HepG2 (cell line): Measurements from ENCODE around the gene OSBPL2. TPM values are rescaled to one million over a fixed set of nuclear protein-coding genes. Genes with fewer than 3 reads are reported as not detected.
A peak's percentile ranks its signal among the peaks of the same experiment; 100 is the strongest.

ENCODE experiments used
- ATAC-seq: fragments of 200-7000 bp; cut with Tn5 transposase; 3 replicates; pipeline ENCODE4 v1.9.1; 2020; ENCODE audit warnings: mild to moderate bottlenecking, moderate library complexity
- BruUV-seq: library from RNA; stranded (reverse); fragments of 400-500 nt; replicated peaks from 2 replicates; lab custom pipeline; 2021; lab: Mats Ljungman, UMichigan
- CTCF ChIA-PET: fragments of 300-600 bp; formaldehyde crosslinking; extraction: SDS; loops from one replicate; lab custom pipeline; 2021; ENCODE audit warnings: low total read pairs, inconsistent platforms, low intra/inter-chr PET ratio; lab: Yijun Ruan, JAX
- POLR2A ChIA-PET: fragments of 350-600 bp; sonication (Branson Sonifier 250); formaldehyde crosslinking; loops from one replicate; lab custom pipeline; 2020; ENCODE audit warnings: antibody characterized with exemption, inconsistent platforms; lab: Yijun Ruan, JAX
- DNase-seq: peaks from one replicate; pipeline ENCODE4 v3.0.0-alpha.2; 2015; ENCODE audit warnings: low spot score
- FAIRE-seq: peaks from 3 replicates; lab custom pipeline; 2011; peaks lifted over from hg19 to GRCh38; lab: Jason Lieb, UNC
- H2AFZ ChIP-seq: one replicate; pipeline ENCODE4 v1.6.1; 2011; ENCODE audit warnings: low read length, inconsistent platforms
- H3K27ac ChIP-seq: fragments of 300-600 bp; 3 replicates; pipeline ENCODE4 v1.8.0; 2011; ENCODE audit warnings: mixed run types, mild to moderate bottlenecking, mixed read lengths, low read length, inconsistent platforms; ENCODE audit not compliant: insufficient read depth; ENCODE audit errors: extremely low read length
- H3K27me3 ChIP-seq, 2 experiments: fragments of 200-600 bp in 1 of 2; 2 replicates in 1 of 2; 3 replicates in 1 of 2; pipeline versions ENCODE4 v1.6.0 to v1.8.0; 2011; ENCODE audit warnings: low read length in 2 of 2, mild to moderate bottlenecking in 2 of 2, moderate library complexity in 2 of 2, inconsistent platforms in 1 of 2; ENCODE audit not compliant: insufficient read depth in 2 of 2, control insufficient read depth in 1 of 2
- H3K36me3 ChIP-seq, 2 experiments: fragments of 200-600 bp in 1 of 2; replicated peaks in 1 of 2; 2 replicates in 1 of 2; 3 replicates in 1 of 2; pipeline versions ENCODE4 v1.5.1 to v1.8.0; 2011; ENCODE audit warnings: low read length in 2 of 2, inconsistent platforms in 1 of 2; ENCODE audit not compliant: insufficient read depth in 2 of 2, control insufficient read depth in 1 of 2
- H3K4me1 ChIP-seq: 2 replicates; pipeline ENCODE4 v1.5.1; 2012; ENCODE audit warnings: low read length, inconsistent platforms; ENCODE audit not compliant: insufficient read depth
- H3K4me2 ChIP-seq: 2 replicates; pipeline ENCODE4 v1.6.0; 2011; ENCODE audit warnings: low read depth, low read length, inconsistent platforms
- H3K4me3 ChIP-seq, 3 experiments: fragments of 200-600 bp in 1 of 3; sonication (generic), shearing (Covaris generic) in 1 of 3; replicated peaks in 1 of 3; 2 replicates each; pipeline ENCODE4 v1.5.1; 2011 to 2016; ENCODE audit warnings: low read length in 3 of 3, inconsistent platforms in 2 of 3, low read depth in 2 of 3, mild to moderate bottlenecking in 2 of 3, control low read depth in 1 of 3, mixed read lengths in 1 of 3; ENCODE audit not compliant: insufficient read depth in 1 of 3
- H3K79me2 ChIP-seq: one replicate; pipeline ENCODE4 v1.6.1; 2011; ENCODE audit warnings: low read length, inconsistent platforms; ENCODE audit not compliant: insufficient read depth
- H3K9ac ChIP-seq: 2 replicates; pipeline ENCODE4 v1.6.0; 2011; ENCODE audit warnings: mild to moderate bottlenecking, low read depth, low read length, inconsistent platforms; ENCODE audit not compliant: insufficient read depth
- H3K9me3 ChIP-seq: 2 replicates; pipeline ENCODE4 v1.5.1; 2012; ENCODE audit warnings: mild to moderate bottlenecking, low read length
- H4K20me1 ChIP-seq: 2 replicates; pipeline ENCODE4 v1.6.0; 2011; ENCODE audit warnings: inconsistent platforms, mild to moderate bottlenecking, low read length, moderate library complexity; ENCODE audit not compliant: insufficient read depth
- ARHGAP35 ChIP-seq: sonication (generic); formaldehyde crosslinking; IDR thresholded peaks from 2 replicates; pipeline ENCODE4 v1.9.0; 2022; ENCODE audit warnings: mild to moderate bottlenecking, inconsistent platforms, moderate library complexity, missing genetic modification reagents, borderline replicate concordance
- GTF2F1 ChIP-seq: fragments of 150-350 bp; IDR thresholded peaks from 2 replicates; pipeline ENCODE4 v1.6.1; 2014; ENCODE audit warnings: low read length
- HIVEP1 ChIP-seq: sonication (generic); formaldehyde crosslinking; IDR thresholded peaks from 2 replicates; pipeline ENCODE4 v1.4.0; 2020; ENCODE audit warnings: mild to moderate bottlenecking, missing genetic modification reagents
- IKZF5 ChIP-seq: IDR thresholded peaks from 2 replicates; pipeline ENCODE4 v1.6.1; 2018; ENCODE audit warnings: missing genetic modification reagents, mild to moderate bottlenecking, missing compliant biosample characterization
- MAFF ChIP-seq: IDR thresholded peaks from 2 replicates; pipeline ENCODE4 v1.6.1; 2011; ENCODE audit warnings: low read depth, low read length, improper control_type of control experiment
- MYNN ChIP-seq: sonication (generic); formaldehyde crosslinking; IDR thresholded peaks from 2 replicates; pipeline ENCODE4 v1.4.0; 2020; ENCODE audit warnings: mild to moderate bottlenecking, low read depth, missing genetic modification reagents
- NFIB ChIP-seq: sonication (generic); formaldehyde crosslinking; IDR thresholded peaks from 2 replicates; pipeline ENCODE4 v1.9.0; 2021; ENCODE audit warnings: missing genetic modification reagents, mild to moderate bottlenecking, borderline replicate concordance
- RAD21 ChIP-seq: fragments of 450-650 bp; formaldehyde crosslinking; IDR thresholded peaks from 2 replicates; pipeline ENCODE4 v1.5.0; 2020; ENCODE audit warnings: mild to moderate bottlenecking
- RBFOX2 ChIP-seq: fragments of 200-400 bp; formaldehyde crosslinking; IDR thresholded peaks from 2 replicates; pipeline ENCODE4 v1.6.1; 2017; ENCODE audit warnings: low read depth, mild to moderate bottlenecking, low read length
- TBL1XR1 ChIP-seq: fragments of 150-350 bp; IDR thresholded peaks from 2 replicates; pipeline ENCODE4 v1.6.1; 2014; ENCODE audit warnings: borderline replicate concordance, low read length; ENCODE audit not compliant: partially characterized antibody
- ZNF383 ChIP-seq: sonication (generic); formaldehyde crosslinking; IDR thresholded peaks from 2 replicates; pipeline ENCODE4 v1.4.0; 2020; ENCODE audit warnings: missing genetic modification reagents, mild to moderate bottlenecking, borderline replicate concordance
- ZNF598 ChIP-seq: sonication (generic); formaldehyde crosslinking; IDR thresholded peaks from 2 replicates; pipeline ENCODE4 v1.5.1; 2020; ENCODE audit warnings: mild to moderate bottlenecking, missing genetic modification reagents, borderline replicate concordance
- ZNF788 ChIP-seq: sonication (generic); formaldehyde crosslinking; IDR thresholded peaks from 2 replicates; pipeline ENCODE4 v1.5.0; 2020; ENCODE audit warnings: mild to moderate bottlenecking, missing genetic modification reagents, borderline replicate concordance
- WGBS: methylation state at CpG from one replicate; pipeline ENCODE4 v1.1.6; 2017; ENCODE audit warnings: low lambda C conversion rate; 5-methylcytosine and 5-hydroxymethylcytosine counted together
- in situ Hi-C: cut with HindIII; loops from 2 replicates; pipeline ENCODE4 v1.10.0; 2017; ENCODE audit warnings: low pct_unique_long_range_greater_than_20kb; ENCODE audit not compliant: extremely low pct_ligation_motif_present
- intact Hi-C: fragments of 100-400 bp; cut with micrococcal nuclease; formaldehyde crosslinking; loops from one replicate; pipeline ENCODE4 v1.10.0; 2022; ENCODE audit not compliant: unreplicated experiment
- polyA plus RNA-seq, 8 experiments: library from polyadenylated mRNA; depleted of rRNA in 3 of 8; stranded (reverse) in 7 of 8; unstranded in 1 of 8; fragments of >200 nt; fragmentation: Illumina TruSeq in 4 of 8; extraction: Trizol in 4 of 8; gene quantifications; 2 replicates each; pipeline versions ENCODE4 v1.2.1 to v1.2.3, GENCODE V29; 2011 to 2016; ENCODE audit warnings: low read depth in 4 of 8, missing spikeins in 1 of 8, mixed read lengths in 1 of 8; ENCODE audit not compliant: insufficient read depth in 1 of 8
- total RNA-seq, 5 experiments: library from RNA; depleted of rRNA; stranded (reverse); fragments of >200 nt; fragmentation: Illumina TruSeq; extraction: Trizol; gene quantifications; 2 replicates each; pipeline ENCODE4 v1.2.3, GENCODE V29; 2016; ENCODE audit warnings: low read depth in 1 of 5
- TF ChIP-seq, protein P1 (sequence below): sonication (generic); formaldehyde crosslinking; IDR thresholded peaks from 2 replicates; pipeline ENCODE4 v1.4.0; 2020; ENCODE audit warnings: missing genetic modification reagents
- TF ChIP-seq, protein P2 (sequence below): sonication (generic); formaldehyde crosslinking; IDR thresholded peaks from 2 replicates; pipeline ENCODE4 v1.5.1; 2020; ENCODE audit warnings: mild to moderate bottlenecking, missing genetic modification reagents, moderate library complexity
- TF ChIP-seq, protein P3 (sequence below): sonication (generic); formaldehyde crosslinking; IDR thresholded peaks from 2 replicates; pipeline ENCODE4 v1.9.0; 2022; ENCODE audit warnings: missing genetic modification reagents, mild to moderate bottlenecking, borderline replicate concordance

Gene OSBPL2
- total and polyA plus RNA-seq, 2 of the 13 experiments (the other 11 are each of a cell fraction or from before 2014, with no cell fraction given), result 18.5 to 37.4 TPM

- H2AFZ ChIP-seq, result no peak overlapping the region
- no peak overlapping the region for H3K4me2 ChIP-seq
- H3K79me2 ChIP-seq, result peaks cover 32% of the 10 kb centered on the region
- ChIA-PET CTCF (no interaction called here), POLR2A (interaction anchor here (1.2 to 8.3 kb wide), 3 partner anchors 61 to 80 kb away, joined by 3 to 187 read pairs (median 88); partner anchors contain the start of genes LAMA5 and RPS21)
- H3K9ac ChIP-seq, result no peak overlapping the region
- no TSS peak for BruUV-seq
- no peaks in the 10 kb centered on the region; a peak in 1 of 5 replicates for H3K27me3 ChIP-seq
- 96% methylated on average over 27 of the region's 27 CpGs for WGBS
- peaks cover 25% of the 10 kb centered on the region for H4K20me1 ChIP-seq
- no peak for ATAC-seq
- intact Hi-C loops (no loop called here), in situ Hi-C loops (no loop called here)
- H3K36me3 ChIP-seq, result peaks cover 39 to 70% of the 10 kb centered on the region in 2 experiments
- H3K9me3 ChIP-seq, result no peaks in the 10 kb centered on the region
- no peak for FAIRE-seq
- no peak for DNase-seq
- H3K27ac ChIP-seq, result no peak overlapping the region
- no peak overlapping the region for H3K4me3 ChIP-seq
- peaks cover 31% of the 10 kb centered on the region for H3K4me1 ChIP-seq
- TF ChIP-seq RAD21 (0 out of 2 replicates have a peak, but pooled peaks have one; percentile 18), RBFOX2 (peak; percentile 71), TBL1XR1 (peak; percentile 7), MAFF (no peak), NFIB (0 out of 2 replicates have a peak, but pooled peaks have one; percentile 24), IKZF5 (CRISPR knock-in tag) (no peak), HIVEP1 (0 out of 2 replicates have a peak, but pooled peaks have one; percentile 3), ZNF598 (CRISPR knock-in tag) (0 out of 2 replicates have a peak, but pooled peaks have one; percentile 2), ZNF788 (CRISPR knock-in tag) (0 out of 2 replicates have a peak, but pooled peaks have one; percentile 29), GTF2F1 (no peak), ARHGAP35 (no peak), ZNF383 (CRISPR knock-in tag) (no peak), MYNN (CRISPR knock-in tag) (0 out of 2 replicates have a peak, but pooled peaks have one; percentile 16)
- TF ChIP-seq, protein P1, sequence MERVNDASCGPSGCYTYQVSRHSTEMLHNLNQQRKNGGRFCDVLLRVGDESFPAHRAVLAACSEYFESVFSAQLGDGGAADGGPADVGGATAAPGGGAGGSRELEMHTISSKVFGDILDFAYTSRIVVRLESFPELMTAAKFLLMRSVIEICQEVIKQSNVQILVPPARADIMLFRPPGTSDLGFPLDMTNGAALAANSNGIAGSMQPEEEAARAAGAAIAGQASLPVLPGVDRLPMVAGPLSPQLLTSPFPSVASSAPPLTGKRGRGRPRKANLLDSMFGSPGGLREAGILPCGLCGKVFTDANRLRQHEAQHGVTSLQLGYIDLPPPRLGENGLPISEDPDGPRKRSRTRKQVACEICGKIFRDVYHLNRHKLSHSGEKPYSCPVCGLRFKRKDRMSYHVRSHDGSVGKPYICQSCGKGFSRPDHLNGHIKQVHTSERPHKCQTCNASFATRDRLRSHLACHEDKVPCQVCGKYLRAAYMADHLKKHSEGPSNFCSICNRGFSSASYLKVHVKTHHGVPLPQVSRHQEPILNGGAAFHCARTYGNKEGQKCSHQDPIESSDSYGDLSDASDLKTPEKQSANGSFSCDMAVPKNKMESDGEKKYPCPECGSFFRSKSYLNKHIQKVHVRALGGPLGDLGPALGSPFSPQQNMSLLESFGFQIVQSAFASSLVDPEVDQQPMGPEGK, result no peak
- TF ChIP-seq, protein P2, sequence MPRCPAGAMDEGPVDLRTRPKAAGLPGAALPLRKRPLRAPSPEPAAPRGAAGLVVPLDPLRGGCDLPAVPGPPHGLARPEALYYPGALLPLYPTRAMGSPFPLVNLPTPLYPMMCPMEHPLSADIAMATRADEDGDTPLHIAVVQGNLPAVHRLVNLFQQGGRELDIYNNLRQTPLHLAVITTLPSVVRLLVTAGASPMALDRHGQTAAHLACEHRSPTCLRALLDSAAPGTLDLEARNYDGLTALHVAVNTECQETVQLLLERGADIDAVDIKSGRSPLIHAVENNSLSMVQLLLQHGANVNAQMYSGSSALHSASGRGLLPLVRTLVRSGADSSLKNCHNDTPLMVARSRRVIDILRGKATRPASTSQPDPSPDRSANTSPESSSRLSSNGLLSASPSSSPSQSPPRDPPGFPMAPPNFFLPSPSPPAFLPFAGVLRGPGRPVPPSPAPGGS (CRISPR knock-in tag), result 0 out of 2 replicates have a peak, but pooled peaks have one; percentile 51
- TF ChIP-seq, protein P3, sequence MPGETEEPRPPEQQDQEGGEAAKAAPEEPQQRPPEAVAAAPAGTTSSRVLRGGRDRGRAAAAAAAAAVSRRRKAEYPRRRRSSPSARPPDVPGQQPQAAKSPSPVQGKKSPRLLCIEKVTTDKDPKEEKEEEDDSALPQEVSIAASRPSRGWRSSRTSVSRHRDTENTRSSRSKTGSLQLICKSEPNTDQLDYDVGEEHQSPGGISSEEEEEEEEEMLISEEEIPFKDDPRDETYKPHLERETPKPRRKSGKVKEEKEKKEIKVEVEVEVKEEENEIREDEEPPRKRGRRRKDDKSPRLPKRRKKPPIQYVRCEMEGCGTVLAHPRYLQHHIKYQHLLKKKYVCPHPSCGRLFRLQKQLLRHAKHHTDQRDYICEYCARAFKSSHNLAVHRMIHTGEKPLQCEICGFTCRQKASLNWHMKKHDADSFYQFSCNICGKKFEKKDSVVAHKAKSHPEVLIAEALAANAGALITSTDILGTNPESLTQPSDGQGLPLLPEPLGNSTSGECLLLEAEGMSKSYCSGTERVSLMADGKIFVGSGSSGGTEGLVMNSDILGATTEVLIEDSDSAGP, result 0 out of 2 replicates have a peak, but pooled peaks have one; percentile 15
Measured at GRCh38 chr20:62306414-62307187, 68.3 kb downstream of the OSBPL2 start.
